Loucy (cell line): ENCODE measurements around the gene CACNG5.

Experiments
- CTCF ChIP-seq: fragments of 200-600 bp; sonication (generic); conservative IDR thresholded peaks from 2 replicates; pipeline ENCODE4 v1.5.1; 2014; ENCODE audit warnings: mild to moderate bottlenecking, antibody characterized with exemption, low read length
- EZH2phosphoT487 ChIP-seq: fragments of 200-600 bp; IDR thresholded peaks from 2 replicates; pipeline ENCODE4 v1.6.1; 2018; ENCODE audit warnings: antibody characterized with exemption, mild to moderate bottlenecking, moderate library complexity, borderline replicate concordance

GRCh38 chr17:66837226-66837625, 2.3 kb downstream of the CACNG5 start:
- TF ChIP-seq CTCF (no peak), EZH2phosphoT487 (no peak)
